MM.1S (cell line): Measurements from ENCODE around the gene ACKR2.

ENCODE experiments used
- DNase-seq: peaks from one replicate; pipeline ENCODE4 v3.0.0-alpha.2; 2015
- H2AFZ ChIP-seq: fragments of 300-600 bp; sonication (generic); 2 replicates; pipeline ENCODE4 v1.6.0; 2016; ENCODE audit warnings: antibody characterized with exemption, low read length
- H3F3A ChIP-seq: fragments of 300-600 bp; sonication (generic); 2 replicates; pipeline ENCODE4 v1.6.1; 2016; ENCODE audit warnings: mild to moderate bottlenecking, antibody characterized with exemption, low read length, moderate library complexity, mixed read lengths; ENCODE audit not compliant: insufficient read depth
- H3K27ac ChIP-seq: fragments of 300-600 bp; sonication (generic); 2 replicates; pipeline ENCODE4 v1.5.1; 2016; ENCODE audit warnings: mild to moderate bottlenecking, low read length
- H3K27me3 ChIP-seq: fragments of 300-600 bp; sonication (generic); replicated peaks from 2 replicates; pipeline ENCODE4 v1.6.0; 2016; ENCODE audit warnings: low read length; ENCODE audit not compliant: insufficient read depth
- H3K36me3 ChIP-seq: fragments of 300-600 bp; sonication (generic); replicated peaks from 2 replicates; pipeline ENCODE4 v1.6.1; 2016; ENCODE audit warnings: mild to moderate bottlenecking, low read length, mixed read lengths; ENCODE audit not compliant: insufficient read depth
- H3K4me1 ChIP-seq: fragments of 300-600 bp; sonication (generic); 2 replicates; pipeline ENCODE4 v1.6.1; 2016; ENCODE audit warnings: low read length, mixed read lengths
- H3K4me2 ChIP-seq: fragments of 300-600 bp; sonication (generic); 2 replicates; pipeline ENCODE4 v1.6.0; 2016; ENCODE audit warnings: low read depth, low read length
- H3K4me3 ChIP-seq: fragments of 300-600 bp; sonication (generic); 2 replicates; pipeline ENCODE4 v1.5.1; 2016; ENCODE audit warnings: low read length, mixed read lengths
- H3K79me2 ChIP-seq: fragments of 300-600 bp; sonication (generic); 2 replicates; pipeline ENCODE4 v1.6.1; 2016; ENCODE audit warnings: mixed run types, low read length, mixed read lengths
- H3K9ac ChIP-seq: fragments of 300-600 bp; sonication (generic); 2 replicates; pipeline ENCODE4 v1.6.1; 2016; ENCODE audit warnings: low read length, mixed read lengths
- H3K9me2 ChIP-seq: fragments of 300-600 bp; sonication (generic); replicated peaks from 2 replicates; pipeline ENCODE4 v1.6.1; 2016; ENCODE audit warnings: mild to moderate bottlenecking, low read length, mixed read lengths; ENCODE audit not compliant: insufficient read depth
- H3K9me3 ChIP-seq: fragments of 300-600 bp; sonication (generic); replicated peaks from 2 replicates; pipeline ENCODE4 v1.6.1; 2016; ENCODE audit warnings: mild to moderate bottlenecking, low read length, mixed read lengths; ENCODE audit not compliant: insufficient read depth
- H4K20me1 ChIP-seq: fragments of 300-600 bp; sonication (generic); 2 replicates; pipeline ENCODE4 v1.6.1; 2016; ENCODE audit warnings: mild to moderate bottlenecking, low read length, moderate library complexity, mixed read lengths; ENCODE audit not compliant: insufficient read depth
- CTCF ChIP-seq: fragments of 300-600 bp; sonication (generic); IDR thresholded peaks from 2 replicates; pipeline ENCODE4 v1.5.1; 2016; ENCODE audit warnings: antibody characterized with exemption, low read length, mixed read lengths
- EZH2 ChIP-seq: fragments of 300-600 bp; sonication (generic); optimal IDR thresholded peaks from 2 replicates; pipeline ENCODE3; 2017; ENCODE audit warnings: low read depth, mild to moderate bottlenecking, antibody characterized with exemption, low read length, mixed read lengths
- EZH2phosphoT487 ChIP-seq: fragments of 300-600 bp; sonication (generic); IDR thresholded peaks from 2 replicates; pipeline ENCODE4 v1.6.1; 2018; ENCODE audit warnings: antibody characterized with exemption, low read length

ACKR2 gene

GRCh38 chr3:42827654-42828053, 18.4 kb downstream of the ACKR2 start:
- Histone ChIP-seq H3F3A (peaks cover 4% of the 10 kb centered on the region; the same call in 1 of the 2 replicates), H3K79me2 (no peaks in the 10 kb centered on the region), H3K4me3 (no peak overlapping the region), H4K20me1 (no peaks in the 10 kb centered on the region), H2AFZ (no peak overlapping the region), H3K36me3 (no peaks in the 10 kb centered on the region), H3K4me2 (no peak overlapping the region), H3K4me1 (0 out of 2 replicates have a peak, but pooled peaks cover 3% of the 10 kb centered on the region), H3K9me2 (no peaks in the 10 kb centered on the region), H3K9me3 (no peaks in the 10 kb centered on the region), H3K27me3 (no peaks in the 10 kb centered on the region), H3K9ac (no peak overlapping the region), H3K27ac (no peak overlapping the region)
- no peak for DNase-seq
- TF ChIP-seq EZH2phosphoT487 (no peak), CTCF (no peak), EZH2 (no peak)

GRCh38 chr3:42829083-42829627, 19.9 kb downstream of the ACKR2 start:
- Histone ChIP-seq H3K9me3 (no peaks in the 10 kb centered on the region), H3K4me2 (no peak overlapping the region), H3K79me2 (no peaks in the 10 kb centered on the region), H3K4me3 (no peak overlapping the region), H3K4me1 (0 out of 2 replicates have a peak, but pooled peaks cover 3% of the 10 kb centered on the region), H2AFZ (no peak overlapping the region), H3K27me3 (no peaks in the 10 kb centered on the region), H4K20me1 (no peaks in the 10 kb centered on the region), H3K36me3 (no peaks in the 10 kb centered on the region), H3K9me2 (no peaks in the 10 kb centered on the region), H3F3A (peaks cover 4% of the 10 kb centered on the region; the same call in 1 of the 2 replicates), H3K27ac (no peak overlapping the region), H3K9ac (no peak overlapping the region)
- DNase-seq, result no peak
- TF ChIP-seq CTCF (no peak), EZH2phosphoT487 (no peak), EZH2 (no peak)

DNA sequence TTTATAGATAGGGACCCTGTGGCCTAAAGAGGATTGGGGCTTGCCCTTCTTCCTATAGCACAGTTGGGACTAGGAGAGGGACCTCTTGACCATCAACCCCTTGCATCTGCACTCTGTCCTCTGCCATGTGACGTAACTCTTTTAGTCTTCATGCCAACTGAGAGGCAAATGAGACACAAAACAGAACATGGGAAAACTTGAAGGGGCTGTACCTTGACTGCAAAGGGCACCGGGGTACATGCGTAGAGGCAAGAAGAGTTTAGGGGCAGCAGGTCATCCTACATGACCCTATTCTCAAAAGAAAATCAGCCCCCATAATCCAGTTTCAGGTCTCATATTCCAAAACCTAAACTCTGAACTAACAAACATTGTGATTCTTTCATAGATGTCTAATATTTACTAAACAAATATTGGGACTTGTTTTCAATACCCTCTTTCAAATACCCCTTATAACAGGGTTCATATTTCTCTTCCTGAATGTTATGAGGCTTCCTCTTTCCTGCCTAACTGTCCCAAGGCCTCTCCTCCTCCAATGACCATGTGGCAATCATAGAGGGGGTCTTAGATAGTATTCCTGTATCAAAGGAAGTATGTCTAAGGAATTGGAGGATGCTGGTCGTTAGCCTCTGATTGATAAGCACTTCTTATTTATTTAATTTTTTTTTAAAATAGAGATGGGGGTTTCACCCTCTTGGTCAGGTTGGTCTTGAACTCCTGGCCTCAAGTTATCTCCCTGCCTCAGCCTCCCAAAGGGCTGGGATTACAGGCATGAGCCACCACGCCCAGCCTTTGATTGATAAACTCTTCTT, 20.6 kb downstream of the ACKR2 start:
- Histone ChIP-seq H3K4me2 (no peak overlapping the region), H4K20me1 (no peaks in the 10 kb centered on the region), H3K4me3 (no peak overlapping the region), H3K9me3 (no peaks in the 10 kb centered on the region), H3K79me2 (no peaks in the 10 kb centered on the region), H3K9me2 (no peaks in the 10 kb centered on the region), H3K27me3 (no peaks in the 10 kb centered on the region), H3K36me3 (no peaks in the 10 kb centered on the region), H2AFZ (no peak overlapping the region), H3K27ac (no peak overlapping the region), H3K4me1 (0 out of 2 replicates have a peak, but pooled peaks cover 3% of the 10 kb centered on the region), H3F3A (peaks cover 4% of the 10 kb centered on the region; the same call in 1 of the 2 replicates), H3K9ac (no peak overlapping the region)
- DNase-seq, result no peak
- TF ChIP-seq CTCF (no peak), EZH2phosphoT487 (no peak), EZH2 (no peak)
